Measurements from ENCODE around the gene AJAP1.

DNA sequence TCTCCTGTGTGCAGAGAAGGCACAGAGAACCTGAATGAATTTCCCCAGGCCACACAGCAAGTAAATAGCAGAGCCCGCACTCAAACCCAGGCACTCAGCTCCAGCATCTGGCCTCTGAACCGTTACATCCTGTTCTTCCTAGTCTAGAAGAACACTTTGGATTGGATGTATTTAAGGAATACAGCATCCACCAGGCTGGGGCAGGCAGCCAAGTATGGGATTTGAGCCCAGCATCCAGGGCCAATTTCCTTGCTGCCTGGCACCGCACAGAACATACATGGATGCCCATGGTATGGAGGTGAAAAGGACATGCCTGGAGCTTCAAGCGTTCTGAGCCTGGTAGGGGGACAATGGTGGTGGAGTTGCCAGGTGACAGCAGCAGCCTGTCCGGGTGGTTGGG lies 9.7 kb downstream of the AJAP1 start:
- TF ChIP-seq TEAD4 (IDR thresholded peaks at IDR 0.05) (no peak), ZBTB7A (IDR thresholded peaks at IDR 0.05; ENCODE audit: low read depth) (no peak), TAF1 (IDR thresholded peaks at IDR 0.05; ENCODE audit: low read depth) (no peak), CREB1 (IDR thresholded peaks at IDR 0.05; ENCODE audit: low read depth) (no peak), EP300 (IDR thresholded peaks at IDR 0.05; ENCODE audit: borderline replicate concordance) (no peak), FOXM1 (IDR thresholded peaks at IDR 0.05; ENCODE audit: borderline replicate concordance, low read depth) (no peak), EGR1 (IDR thresholded peaks at IDR 0.05) (no peak), YY1 (IDR thresholded peaks at IDR 0.05; ENCODE audit: low read depth) (no peak)
- TF ChIP-seq, protein P1, sequence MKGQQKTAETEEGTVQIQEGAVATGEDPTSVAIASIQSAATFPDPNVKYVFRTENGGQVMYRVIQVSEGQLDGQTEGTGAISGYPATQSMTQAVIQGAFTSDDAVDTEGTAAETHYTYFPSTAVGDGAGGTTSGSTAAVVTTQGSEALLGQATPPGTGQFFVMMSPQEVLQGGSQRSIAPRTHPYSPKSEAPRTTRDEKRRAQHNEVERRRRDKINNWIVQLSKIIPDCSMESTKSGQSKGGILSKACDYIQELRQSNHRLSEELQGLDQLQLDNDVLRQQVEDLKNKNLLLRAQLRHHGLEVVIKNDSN (IDR thresholded peaks at IDR 0.05), result no peak
- TF ChIP-seq, protein P2, sequence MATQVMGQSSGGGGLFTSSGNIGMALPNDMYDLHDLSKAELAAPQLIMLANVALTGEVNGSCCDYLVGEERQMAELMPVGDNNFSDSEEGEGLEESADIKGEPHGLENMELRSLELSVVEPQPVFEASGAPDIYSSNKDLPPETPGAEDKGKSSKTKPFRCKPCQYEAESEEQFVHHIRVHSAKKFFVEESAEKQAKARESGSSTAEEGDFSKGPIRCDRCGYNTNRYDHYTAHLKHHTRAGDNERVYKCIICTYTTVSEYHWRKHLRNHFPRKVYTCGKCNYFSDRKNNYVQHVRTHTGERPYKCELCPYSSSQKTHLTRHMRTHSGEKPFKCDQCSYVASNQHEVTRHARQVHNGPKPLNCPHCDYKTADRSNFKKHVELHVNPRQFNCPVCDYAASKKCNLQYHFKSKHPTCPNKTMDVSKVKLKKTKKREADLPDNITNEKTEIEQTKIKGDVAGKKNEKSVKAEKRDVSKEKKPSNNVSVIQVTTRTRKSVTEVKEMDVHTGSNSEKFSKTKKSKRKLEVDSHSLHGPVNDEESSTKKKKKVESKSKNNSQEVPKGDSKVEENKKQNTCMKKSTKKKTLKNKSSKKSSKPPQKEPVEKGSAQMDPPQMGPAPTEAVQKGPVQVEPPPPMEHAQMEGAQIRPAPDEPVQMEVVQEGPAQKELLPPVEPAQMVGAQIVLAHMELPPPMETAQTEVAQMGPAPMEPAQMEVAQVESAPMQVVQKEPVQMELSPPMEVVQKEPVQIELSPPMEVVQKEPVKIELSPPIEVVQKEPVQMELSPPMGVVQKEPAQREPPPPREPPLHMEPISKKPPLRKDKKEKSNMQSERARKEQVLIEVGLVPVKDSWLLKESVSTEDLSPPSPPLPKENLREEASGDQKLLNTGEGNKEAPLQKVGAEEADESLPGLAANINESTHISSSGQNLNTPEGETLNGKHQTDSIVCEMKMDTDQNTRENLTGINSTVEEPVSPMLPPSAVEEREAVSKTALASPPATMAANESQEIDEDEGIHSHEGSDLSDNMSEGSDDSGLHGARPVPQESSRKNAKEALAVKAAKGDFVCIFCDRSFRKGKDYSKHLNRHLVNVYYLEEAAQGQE (IDR thresholded peaks at IDR 0.05; ENCODE audit: low read depth), result no peak

Data from Ishikawa (cell line).